Measurements from ENCODE around the gene BICC1.

DNA sequence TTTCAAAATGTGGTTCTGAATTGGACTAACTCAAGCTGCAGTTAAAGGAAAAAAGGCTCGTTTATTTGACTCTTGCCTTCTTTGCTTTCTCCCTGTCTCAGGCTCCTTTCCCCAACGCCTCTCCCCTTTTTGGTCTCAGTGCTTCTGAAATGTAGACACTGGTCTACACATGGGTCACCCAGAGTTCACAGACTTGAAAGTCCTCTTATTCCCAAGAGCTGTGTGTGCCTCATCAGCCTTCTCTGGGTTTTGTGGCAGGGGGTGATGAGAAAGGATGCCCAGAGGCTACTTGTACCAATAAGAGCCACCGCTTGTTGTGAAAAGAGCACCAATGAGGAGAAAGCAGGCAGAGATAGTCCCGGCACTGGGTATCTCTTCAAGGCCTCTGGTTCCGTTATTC, 125.7 kb downstream of the BICC1 start:
- no peak for TF ChIP-seq POLR2A (IDR thresholded peaks at IDR 0.05)
- TF ChIP-seq, protein P1, sequence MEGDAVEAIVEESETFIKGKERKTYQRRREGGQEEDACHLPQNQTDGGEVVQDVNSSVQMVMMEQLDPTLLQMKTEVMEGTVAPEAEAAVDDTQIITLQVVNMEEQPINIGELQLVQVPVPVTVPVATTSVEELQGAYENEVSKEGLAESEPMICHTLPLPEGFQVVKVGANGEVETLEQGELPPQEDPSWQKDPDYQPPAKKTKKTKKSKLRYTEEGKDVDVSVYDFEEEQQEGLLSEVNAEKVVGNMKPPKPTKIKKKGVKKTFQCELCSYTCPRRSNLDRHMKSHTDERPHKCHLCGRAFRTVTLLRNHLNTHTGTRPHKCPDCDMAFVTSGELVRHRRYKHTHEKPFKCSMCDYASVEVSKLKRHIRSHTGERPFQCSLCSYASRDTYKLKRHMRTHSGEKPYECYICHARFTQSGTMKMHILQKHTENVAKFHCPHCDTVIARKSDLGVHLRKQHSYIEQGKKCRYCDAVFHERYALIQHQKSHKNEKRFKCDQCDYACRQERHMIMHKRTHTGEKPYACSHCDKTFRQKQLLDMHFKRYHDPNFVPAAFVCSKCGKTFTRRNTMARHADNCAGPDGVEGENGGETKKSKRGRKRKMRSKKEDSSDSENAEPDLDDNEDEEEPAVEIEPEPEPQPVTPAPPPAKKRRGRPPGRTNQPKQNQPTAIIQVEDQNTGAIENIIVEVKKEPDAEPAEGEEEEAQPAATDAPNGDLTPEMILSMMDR (IDR thresholded peaks at IDR 0.05): no peak
